Astrocyte of the hippocampus (primary cell): Measurements from ENCODE around the gene HPGDS.
A peak's percentile ranks its signal among the peaks of the same experiment; 100 is the strongest.
"Not testable (repeated sequence)": the region's sequence is repeated elsewhere in the genome, so short reads cannot be mapped to it uniquely, and the experiment has no call there.

Experiments used
- DNase-seq: peaks from one replicate; pipeline ENCODE4 v3.0.0; 2011; ENCODE audit warnings: low read depth, low spot score

The HPGDS gene

DNA sequence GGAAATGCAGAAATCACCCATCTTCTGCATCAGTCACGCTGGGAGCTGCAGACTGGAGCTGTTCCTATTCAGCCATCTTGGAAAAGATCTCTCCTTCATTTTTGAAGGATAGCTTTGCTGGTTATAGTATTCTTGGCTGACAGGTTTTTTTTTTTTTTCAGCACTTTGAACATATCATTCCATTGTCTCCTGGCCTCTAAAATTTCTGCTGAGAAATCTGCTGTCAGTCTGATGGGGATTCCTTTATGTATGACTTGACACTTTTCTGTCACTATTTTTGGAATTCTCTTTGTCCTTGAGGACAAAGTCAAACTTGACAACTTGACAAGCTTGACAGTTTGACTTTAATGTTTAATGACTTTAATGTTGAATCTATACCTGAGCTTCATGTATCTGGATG is 16.8 kb downstream of the HPGDS start:
- DNase-seq = no peak

DNA sequence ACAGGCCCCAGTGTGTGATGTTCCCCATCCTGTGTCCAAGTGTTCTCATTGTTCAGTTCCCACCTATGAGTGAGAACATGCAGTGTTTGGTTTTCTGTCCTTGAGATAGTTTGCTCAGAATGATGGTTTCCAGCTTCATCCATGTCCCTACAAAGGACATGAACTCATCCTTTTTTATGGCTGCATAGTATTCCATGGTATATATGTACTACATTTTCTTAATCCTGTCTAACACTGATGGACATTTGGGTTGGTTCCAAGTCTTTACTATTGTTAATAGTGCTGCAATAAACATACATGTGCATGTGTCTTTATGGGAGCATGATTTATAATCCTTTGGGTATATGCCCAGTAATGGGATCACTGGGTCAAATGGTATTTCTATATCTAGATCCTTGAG is 22.7 kb downstream of the HPGDS start:
- not testable (repeated sequence) for DNase-seq

- DNase-seq = no peak
Observed at GRCh38 chr4:94307231-94307871, 35.3 kb downstream of the HPGDS start.

GRCh38 chr4:94306713-94307112 is 35.9 kb downstream of the HPGDS start:
- no peak for DNase-seq

GRCh38 chr4:94305466-94306225 is 37.0 kb downstream of the HPGDS start:
- DNase-seq = peak; percentile 11

- peak; percentile 56 for DNase-seq
Observed at GRCh38 chr4:94304365-94304971, 38.2 kb downstream of the HPGDS start.

DNA sequence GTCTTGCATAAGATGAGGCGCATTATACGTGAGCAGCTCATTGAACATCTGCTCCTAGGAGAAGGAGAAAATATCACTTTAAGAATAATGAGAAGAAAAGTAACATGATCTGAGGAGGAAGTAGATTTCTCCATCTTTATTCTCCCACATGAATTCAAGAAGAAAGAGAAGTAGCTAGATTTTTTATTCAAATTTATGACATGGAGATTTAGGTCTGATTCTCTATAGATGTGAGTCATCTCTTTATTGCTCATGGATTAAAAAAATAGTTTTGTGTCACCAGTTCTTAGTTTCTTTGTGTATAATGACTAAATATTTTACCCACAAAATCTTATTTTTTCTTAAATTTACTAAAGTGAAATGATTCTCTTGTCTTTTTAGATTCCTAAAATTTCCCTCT is 40.4 kb downstream of the HPGDS start:
- DNase-seq = no peak

DNA sequence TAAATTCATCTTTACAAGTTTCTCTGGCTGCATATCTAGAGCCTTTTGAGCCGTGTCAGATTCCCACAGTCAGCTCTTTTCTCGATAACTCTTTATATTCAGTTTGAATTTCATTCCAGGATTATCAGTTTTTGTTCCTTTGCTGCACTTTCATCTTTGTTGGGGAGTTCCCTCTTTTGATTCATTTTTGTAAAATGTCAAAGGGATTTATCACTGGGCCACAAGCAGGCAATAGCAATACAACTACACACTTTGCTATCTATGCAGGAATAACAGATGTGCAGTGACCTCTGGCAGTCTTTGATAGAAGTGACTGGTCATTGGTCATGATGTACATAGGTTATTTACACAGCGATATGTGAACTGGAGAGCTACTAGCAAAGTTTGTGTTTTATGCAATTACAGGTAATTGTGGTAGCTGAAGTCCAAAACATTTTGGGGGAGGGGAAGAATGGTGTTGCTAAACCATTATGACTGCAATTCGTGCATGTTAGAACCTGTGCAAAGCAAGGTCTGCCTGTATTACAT is 43.8 kb downstream of the HPGDS start:
- no peak for DNase-seq

DNA sequence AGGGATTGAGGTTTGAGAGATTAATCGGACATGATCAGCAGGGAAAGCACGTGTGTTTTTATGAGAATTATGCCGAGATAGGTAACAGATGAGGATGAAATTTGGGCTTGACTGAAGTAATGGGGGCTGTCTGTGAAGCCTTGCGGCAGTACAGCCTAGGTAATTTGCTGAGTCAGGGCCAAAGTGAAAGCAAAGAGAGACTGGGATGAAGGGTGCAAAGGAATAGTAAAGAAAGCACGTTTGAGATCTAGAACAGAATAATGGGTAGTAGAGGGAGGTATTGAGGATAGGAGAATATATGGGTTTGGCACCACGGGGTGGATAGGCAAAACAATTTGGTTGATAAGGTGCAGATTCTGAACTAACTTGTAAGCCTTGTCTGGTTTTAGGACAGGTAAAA is 47.2 kb downstream of the HPGDS start:
- not testable (repeated sequence) for DNase-seq

GRCh38 chr4:94293981-94294380 is 48.7 kb downstream of the HPGDS start:
- not testable (repeated sequence) for DNase-seq

DNA sequence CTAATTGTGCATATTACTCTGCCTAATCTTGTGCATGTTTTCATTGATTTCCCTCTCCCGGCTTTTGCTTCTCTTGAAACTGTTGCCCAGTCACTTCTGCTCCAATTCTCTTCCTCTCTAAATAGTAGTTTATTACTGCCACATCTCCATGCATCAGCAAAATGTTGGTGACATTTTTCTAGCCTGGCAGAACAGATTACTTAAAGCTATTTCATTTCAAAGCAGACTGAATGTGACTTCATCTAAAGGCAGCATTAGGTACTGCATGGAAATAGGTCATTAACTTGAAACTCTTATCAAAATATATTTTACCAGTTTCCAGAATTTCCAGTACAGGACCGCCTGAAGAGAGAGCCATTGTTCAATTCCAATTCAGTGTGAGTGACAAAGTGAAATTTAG is 52.4 kb downstream of the HPGDS start:
- no peak for DNase-seq

DNA sequence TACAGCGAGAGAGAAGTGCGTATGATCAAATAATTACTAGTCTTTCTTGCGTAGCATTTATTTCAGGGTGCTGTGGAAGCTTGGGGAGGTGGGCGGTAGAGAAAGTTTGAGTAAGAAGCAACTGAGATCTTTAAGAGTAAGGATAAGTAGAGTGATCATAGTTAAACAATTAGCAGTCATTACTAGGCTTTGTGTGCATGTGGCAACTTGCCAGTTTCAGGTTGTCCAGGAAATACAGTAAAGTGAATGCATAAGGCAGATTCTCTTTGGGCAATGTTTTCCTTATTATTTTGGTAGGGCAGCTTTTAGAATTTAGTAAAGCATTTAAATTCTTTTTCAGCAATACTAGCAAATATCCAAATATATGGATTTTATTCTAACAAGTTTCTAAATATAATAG is 57.0 kb downstream of the HPGDS start:
- no peak for DNase-seq

- no peak for DNase-seq
Observed at GRCh38 chr4:94284889-94285288, 57.7 kb downstream of the HPGDS start.

DNA sequence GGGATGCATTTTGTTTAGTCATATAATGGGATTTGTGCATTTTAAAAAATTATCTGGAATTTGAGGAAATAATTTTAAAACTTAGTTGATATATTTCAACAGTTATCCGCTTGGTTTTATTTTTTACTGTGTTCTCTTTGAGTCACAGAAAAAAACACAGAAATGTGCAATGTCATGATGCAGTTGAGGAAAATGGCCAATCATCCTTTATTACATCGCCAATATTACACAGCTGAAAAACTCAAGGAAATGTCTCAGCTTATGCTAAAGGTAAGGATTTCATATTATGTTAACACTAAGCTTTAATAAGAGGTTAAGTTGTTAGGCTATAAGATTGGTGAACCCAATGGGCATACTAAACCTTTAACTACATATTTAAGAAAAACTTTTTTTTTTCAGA is 63.9 kb downstream of the HPGDS start:
- DNase-seq = no peak

DNA sequence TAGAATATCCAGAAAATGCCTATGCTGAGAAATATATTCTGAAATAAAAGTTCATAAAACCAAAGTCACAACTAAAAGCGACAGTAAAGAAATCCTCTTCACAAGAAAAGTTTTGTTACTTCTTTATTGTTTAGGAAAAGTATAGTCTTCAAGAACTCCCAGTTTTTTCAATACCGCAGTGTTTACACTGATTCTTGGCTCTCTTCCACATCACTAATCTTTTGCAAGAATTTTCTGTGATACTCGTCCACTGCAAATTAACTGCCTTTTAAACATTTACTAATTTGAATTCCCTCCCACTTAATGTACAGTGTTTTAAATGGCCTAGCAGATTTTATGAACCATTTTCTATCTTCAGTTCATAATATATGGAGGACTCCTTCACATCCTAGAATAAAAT is 65.1 kb downstream of the HPGDS start:
- DNase-seq = peak; percentile 11

GRCh38 chr4:94276204-94276603 is 66.4 kb downstream of the HPGDS start:
- no peak for DNase-seq

- peak; percentile 16 for DNase-seq
Observed at GRCh38 chr4:94274912-94275311, 67.7 kb downstream of the HPGDS start.

- no peak for DNase-seq
Observed at GRCh38 chr4:94271248-94271647, 71.4 kb downstream of the HPGDS start.

GRCh38 chr4:94267037-94267436 is 75.6 kb downstream of the HPGDS start:
- DNase-seq = no peak

- no peak for DNase-seq
Observed at GRCh38 chr4:94262163-94263016, 80.2 kb downstream of the HPGDS start.

DNA sequence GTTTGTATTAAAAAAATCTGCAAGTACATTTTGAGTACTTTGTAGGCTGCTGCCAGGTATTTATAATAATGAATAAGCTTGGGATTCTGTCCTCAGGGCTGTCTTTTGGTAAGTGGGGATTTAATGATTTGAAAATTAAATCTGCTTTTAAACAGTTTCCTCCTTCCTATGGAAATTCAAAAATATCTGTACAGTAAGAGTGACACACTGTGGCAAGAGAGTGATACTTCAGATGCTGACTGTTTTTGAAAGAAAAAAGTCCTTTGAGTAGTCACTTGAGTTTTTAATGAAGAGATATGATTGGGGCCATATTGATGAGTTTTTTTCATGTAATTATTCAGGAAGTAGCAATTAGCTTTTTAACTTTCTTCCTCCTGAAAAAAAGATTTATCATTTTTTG is 85.8 kb downstream of the HPGDS start:
- no peak for DNase-seq
